Measurements from ENCODE around the gene ARHGAP12. TPM values are rescaled to one million over a fixed set of nuclear protein-coding genes. Genes with fewer than 3 reads are reported as not detected.

The ARHGAP12 gene
- total and polyA plus RNA-seq, 2 donors (not counting 3 experiments of a cell fraction or from before 2014, with no cell fraction given): 5.8 to 19.3 TPM

GRCh38 chr10:31930856-31931255 lies 2.2 kb upstream of the ARHGAP12 start:
- Histone ChIP-seq H3K9ac (replicated peaks; ENCODE audit: extremely low read depth, insufficient read depth, low read length) (no peak overlapping the region), H3K4me1 (ENCODE audit: control insufficient read depth, extremely low read depth, insufficient read depth, low read length) (peaks cover 26% of the 10 kb centered on the region), H4K20me1 (replicated peaks; ENCODE audit: control insufficient read depth, extremely low read depth, insufficient read depth, low read length) (no peaks in the 10 kb centered on the region), H3K79me2 (ENCODE audit: control insufficient read depth, insufficient read depth, low read length) (peaks cover 16% of the 10 kb centered on the region), H3K9me1 (replicated peaks; ENCODE audit: control insufficient read depth, extremely low read depth, insufficient read depth, low read length) (no peaks in the 10 kb centered on the region), H3K36me3 (ENCODE audit: control insufficient read depth in 2 of 2, extremely low read depth in 1 of 2, insufficient read depth in 2 of 2, low read length in 2 of 2) (no peaks in the 10 kb centered on the region), H3K4me2 (ENCODE audit: insufficient read depth, low read length) (peak overlapping the region; percentile 91), H3K4me3 (replicated peaks in 1 of 3; ENCODE audit: insufficient read depth in 1 of 3, low read depth in 1 of 3, low read length in 3 of 3) (no peak overlapping the region), H3K27me3 (ENCODE audit: control insufficient read depth in 2 of 2, insufficient read depth in 2 of 2, low read length in 2 of 2) (no peaks in the 10 kb centered on the region), H3K27ac (ENCODE audit: insufficient read depth, low read depth, low read length) (no peak overlapping the region), H3K9me3 (replicated peaks; ENCODE audit: control insufficient read depth, insufficient read depth, low read length) (no peaks in the 10 kb centered on the region), H2AFZ (ENCODE audit: low read depth, low read length) (no peak overlapping the region)
- no peak for FAIRE-seq
- no TSS peak for BruUV-seq (replicated peaks)
- POLR2A ChIA-PET: no interaction called here
- intact Hi-C loops (cut with micrococcal nuclease): no loop called here
- DNase-seq (ENCODE audit: low read depth, low spot score): no peak
- dilution Hi-C loops (cut with MboI; ENCODE audit: extremely low pct_ligation_motif_present, low sequenced_read_pairs): no loop called here
- CTCF ChIA-PET: interaction anchor here (0.8 to 5.5 kb wide), 11 partner anchors 10 to 1243 kb away, joined by 3 to 80 read pairs (median 4); no protein-coding TSS in a partner anchor
- TF ChIP-seq EZH2 (IDR thresholded peaks at IDR 0.05; ENCODE audit: borderline replicate concordance, low read depth, low read length, severe bottlenecking) (no peak), GATA2 (IDR thresholded peaks at IDR 0.05; ENCODE audit: insufficient read depth, insufficient read length, low read depth, low read length) (no peak)

- Histone ChIP-seq H2AFZ (ENCODE audit: low read depth, low read length) (peak overlapping the region; percentile 98), H3K9me1 (replicated peaks; ENCODE audit: control insufficient read depth, extremely low read depth, insufficient read depth, low read length) (no peaks in the 10 kb centered on the region), H3K27ac (ENCODE audit: insufficient read depth, low read depth, low read length) (peak overlapping the region; percentile 69), H3K4me2 (ENCODE audit: insufficient read depth, low read length) (peak overlapping the region; percentile 91), H3K9me3 (replicated peaks; ENCODE audit: control insufficient read depth, insufficient read depth, low read length) (no peaks in the 10 kb centered on the region), H3K4me3 (replicated peaks in 1 of 3; ENCODE audit: insufficient read depth in 1 of 3, low read depth in 1 of 3, low read length in 3 of 3) (peak overlapping the region; percentile 74 to 90 (median 76)), H3K27me3 (ENCODE audit: control insufficient read depth in 2 of 2, insufficient read depth in 2 of 2, low read length in 2 of 2) (no peaks in the 10 kb centered on the region), H3K79me2 (ENCODE audit: control insufficient read depth, insufficient read depth, low read length) (peaks cover 21% of the 10 kb centered on the region), H3K36me3 (ENCODE audit: control insufficient read depth in 2 of 2, extremely low read depth in 1 of 2, insufficient read depth in 2 of 2, low read length in 2 of 2) (no peaks in the 10 kb centered on the region), H4K20me1 (replicated peaks; ENCODE audit: control insufficient read depth, extremely low read depth, insufficient read depth, low read length) (no peaks in the 10 kb centered on the region), H3K4me1 (ENCODE audit: control insufficient read depth, extremely low read depth, insufficient read depth, low read length) (peaks cover 26% of the 10 kb centered on the region), H3K9ac (replicated peaks; ENCODE audit: extremely low read depth, insufficient read depth, low read length) (peak overlapping the region; percentile 80)
- POLR2A ChIA-PET: interaction anchor here (0.6 to 1.6 kb wide), 3 partner anchors 68 to 86 kb away, joined by 4 to 6 read pairs (median 6); no protein-coding TSS in a partner anchor
- intact Hi-C loops (cut with micrococcal nuclease) (no loop called here), dilution Hi-C loops (cut with MboI; ENCODE audit: extremely low pct_ligation_motif_present, low sequenced_read_pairs) (no loop called here)
- TF ChIP-seq GATA2 (IDR thresholded peaks at IDR 0.05; ENCODE audit: insufficient read depth, insufficient read length, low read depth, low read length) (no peak), MYC (IDR thresholded peaks at IDR 0.05; ENCODE audit: low read depth, low read length) (no peak), JUN (IDR thresholded peaks at IDR 0.05; ENCODE audit: borderline replicate concordance, insufficient read depth, insufficient read length, low read depth) (no peak)
- no TSS peak for BruUV-seq (replicated peaks)
- FAIRE-seq (no peak), DNase-seq (ENCODE audit: low read depth, low spot score) (peak; percentile 55)
- CTCF ChIA-PET: interaction anchor here (0.8 to 5.5 kb wide), 14 partner anchors 10 to 1242 kb away, joined by 3 to 80 read pairs (median 4); no protein-coding TSS in a partner anchor
These were observed 1.6 kb upstream of the ARHGAP12 start for GRCh38 chr10:31930023-31930751.

Measured in endothelial cell of umbilical vein (primary cell).